GM19328 (cell line): ENCODE measurements around the gene PTGR3.

Experiments used
- ATAC-seq: cut with Tn5 transposase; IDR thresholded peaks from one replicate; pipeline ENCODE4 v1.9.1; 2021; ENCODE audit warnings: mild to moderate bottlenecking, moderate library complexity; ENCODE audit not compliant: unreplicated experiment

The PTGR3 gene

GRCh38 chr18:75172299-75173124, 36.4 kb downstream of the PTGR3 start:
- ATAC-seq: peak; percentile 25

DNA sequence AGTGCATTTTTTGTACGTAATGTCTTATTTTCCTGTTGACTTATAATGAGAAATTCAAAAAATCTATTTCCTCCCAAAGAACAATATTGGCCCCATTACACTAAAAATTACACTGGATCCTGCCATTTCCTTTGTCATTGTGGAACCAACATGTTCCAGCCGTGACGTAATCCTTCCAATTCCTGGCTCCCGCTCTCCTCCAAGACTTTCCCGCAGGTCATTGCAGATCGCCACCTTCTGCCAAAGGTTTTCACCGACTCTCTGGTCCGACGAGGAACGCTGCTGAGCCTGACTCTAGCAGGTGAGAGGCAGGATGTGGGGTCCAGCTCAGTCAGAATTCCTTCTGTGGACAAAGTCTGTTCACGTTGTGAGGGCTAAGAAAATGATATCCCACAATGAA, 38.0 kb downstream of the PTGR3 start:
- no peak for ATAC-seq

DNA sequence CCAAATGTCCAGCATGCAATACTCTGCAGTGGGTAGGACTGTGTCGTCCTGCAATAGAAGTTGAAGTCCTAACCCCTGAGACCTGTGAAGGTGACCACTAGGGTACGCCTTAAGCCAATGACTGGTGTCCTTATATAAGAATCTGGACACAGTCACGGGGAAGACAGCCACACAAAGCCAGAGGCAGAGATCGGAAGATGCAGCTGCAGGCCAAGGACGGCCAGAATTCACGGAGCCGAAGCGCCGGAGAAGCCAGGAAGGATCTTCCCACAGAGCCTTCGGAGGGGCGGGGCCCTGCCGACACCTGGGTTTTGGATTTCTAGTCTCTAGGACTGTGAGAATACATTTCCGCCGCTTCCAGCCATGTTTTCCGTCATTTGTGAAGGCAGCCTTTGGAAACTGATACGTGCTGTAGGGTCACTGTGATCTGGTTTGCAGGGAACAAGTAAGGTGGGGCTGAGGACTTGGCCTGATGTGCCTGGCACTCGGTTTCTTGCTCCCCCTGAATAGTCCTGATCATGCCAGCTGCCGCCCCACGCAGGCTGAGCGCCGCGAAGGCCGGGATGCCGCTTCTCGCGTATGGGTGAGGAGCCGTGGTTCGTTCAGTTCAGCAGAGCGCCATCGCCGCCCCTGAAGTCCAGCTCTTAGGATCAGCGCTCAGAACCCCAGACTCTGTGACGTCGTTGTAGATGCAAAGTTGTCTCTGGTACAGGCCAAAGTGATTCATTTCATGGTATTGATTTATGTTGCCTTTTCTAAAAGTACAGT, 38.7 kb downstream of the PTGR3 start:
- no peak for ATAC-seq

DNA sequence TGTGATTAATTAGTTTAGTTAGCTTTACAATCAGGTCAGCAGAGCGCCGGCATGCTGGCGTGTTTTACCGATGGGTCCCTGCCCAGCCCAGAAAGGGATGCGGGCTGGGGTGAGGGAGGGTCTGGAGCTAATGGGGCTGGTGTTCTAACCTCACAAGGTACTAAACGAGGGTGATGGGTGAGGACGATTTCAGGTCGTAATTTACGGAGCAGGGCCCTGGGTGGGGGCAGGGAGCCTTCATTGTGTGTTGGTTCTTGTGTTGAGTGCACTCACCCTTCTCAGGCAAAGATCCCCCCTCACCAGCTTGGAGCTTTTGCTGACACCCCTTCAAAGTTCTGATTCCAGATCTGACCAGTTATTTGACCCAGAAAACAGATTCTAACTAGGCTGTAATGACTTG, 39.5 kb downstream of the PTGR3 start:
- ATAC-seq: no peak

DNA sequence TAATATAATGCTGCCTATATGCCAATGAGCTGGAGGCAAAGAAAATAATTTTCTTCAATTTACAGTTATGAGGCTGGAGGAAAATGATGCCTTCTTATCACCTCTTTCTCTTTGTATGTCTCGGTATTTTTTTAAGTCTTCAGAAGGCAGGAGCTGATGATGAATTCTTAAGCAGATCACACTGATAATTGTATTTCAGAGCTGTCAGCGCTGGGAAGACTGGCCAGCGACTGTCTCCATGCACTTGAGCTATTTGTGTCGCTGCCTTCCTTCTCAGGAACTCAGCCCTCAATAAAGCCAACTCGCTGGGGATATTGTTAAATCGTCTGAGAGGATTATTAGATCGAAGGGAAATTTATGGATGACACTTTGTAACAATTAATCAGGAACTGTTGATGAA, 40.3 kb downstream of the PTGR3 start:
- ATAC-seq: no peak

DNA sequence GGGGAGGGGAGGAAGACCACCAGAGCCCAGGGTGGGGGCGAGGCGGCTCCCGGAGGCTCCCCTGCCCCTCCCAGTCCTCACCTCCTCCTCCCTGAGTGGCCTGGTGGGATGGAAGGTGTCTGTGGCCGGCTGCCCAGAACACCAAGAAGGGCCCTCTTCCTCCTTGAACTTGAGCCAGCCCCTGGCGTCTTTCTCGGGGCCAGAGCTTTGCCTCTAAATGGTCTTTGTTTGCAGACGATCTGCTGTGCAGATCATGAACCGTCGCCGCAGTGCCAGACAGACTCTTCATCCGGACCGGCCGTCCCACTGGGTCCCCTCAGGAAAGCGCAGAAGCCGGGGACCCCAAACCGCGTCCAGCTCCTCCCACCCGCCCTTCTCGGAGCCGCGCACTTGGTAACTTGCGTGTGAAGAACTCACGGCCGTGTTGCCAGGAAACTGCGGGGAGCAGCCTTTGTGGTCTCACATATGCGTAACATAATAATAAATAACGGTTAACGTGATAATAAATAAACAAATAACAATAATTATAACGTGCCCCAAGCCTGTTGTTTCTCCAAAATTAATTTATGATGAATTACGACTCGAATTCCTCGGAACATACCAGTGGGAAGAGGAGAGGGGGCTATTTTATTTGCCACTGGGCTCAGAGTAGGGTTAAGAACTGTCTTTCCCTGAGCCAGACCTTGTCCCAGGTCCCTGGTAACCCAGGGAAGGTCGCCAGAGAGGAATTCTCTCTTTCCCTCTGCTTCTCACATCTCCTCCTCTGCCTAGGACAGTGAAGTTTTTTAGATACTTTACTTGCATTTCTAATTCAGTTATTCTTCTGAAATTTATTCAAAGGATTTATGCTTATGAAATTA, 41.0 kb downstream of the PTGR3 start:
- ATAC-seq: no peak

DNA sequence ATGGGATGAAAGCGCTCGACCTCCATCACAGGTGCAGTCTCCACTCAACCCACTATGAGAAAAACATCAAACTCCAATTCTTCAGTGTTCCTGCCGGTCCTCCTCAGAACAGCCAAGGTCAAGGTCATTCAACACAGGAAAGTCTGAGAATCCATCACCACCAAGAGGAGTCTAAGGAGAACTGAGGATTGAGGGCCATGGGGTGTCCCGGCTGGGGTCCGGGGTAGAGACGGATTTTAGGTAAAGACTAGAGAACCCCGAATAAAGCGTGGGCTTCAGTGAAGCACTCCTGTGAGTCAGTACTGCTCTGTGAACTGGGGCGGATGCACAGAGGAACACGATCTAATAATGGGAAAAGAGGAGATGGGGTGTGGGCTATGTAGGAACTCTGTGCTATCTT, 41.8 kb downstream of the PTGR3 start:
- ATAC-seq: no peak

DNA sequence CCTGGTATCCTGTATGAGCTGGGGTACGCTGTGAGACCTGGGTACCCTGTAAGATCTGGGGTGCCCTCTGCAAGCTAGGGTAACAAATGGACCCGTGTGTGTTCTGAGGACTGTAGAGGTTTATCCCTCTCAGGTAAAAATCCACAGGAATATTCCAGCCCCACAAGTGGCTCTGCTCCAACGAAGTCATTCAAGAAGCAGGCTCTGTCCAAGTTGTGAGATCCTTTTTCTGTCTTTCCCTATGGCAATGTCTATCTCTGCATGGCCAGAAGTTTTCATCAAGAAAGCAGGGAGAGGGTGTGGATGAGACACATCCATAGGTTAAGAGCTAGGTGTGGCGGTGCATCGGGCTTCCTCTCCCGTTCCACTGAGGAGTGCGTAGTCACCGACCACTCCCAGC, 43.0 kb downstream of the PTGR3 start:
- ATAC-seq: no peak

GRCh38 chr18:75164479-75164878, 44.5 kb downstream of the PTGR3 start:
- no peak for ATAC-seq

- no peak for ATAC-seq
Measured at GRCh38 chr18:75163736-75164135, 45.2 kb downstream of the PTGR3 start.

DNA sequence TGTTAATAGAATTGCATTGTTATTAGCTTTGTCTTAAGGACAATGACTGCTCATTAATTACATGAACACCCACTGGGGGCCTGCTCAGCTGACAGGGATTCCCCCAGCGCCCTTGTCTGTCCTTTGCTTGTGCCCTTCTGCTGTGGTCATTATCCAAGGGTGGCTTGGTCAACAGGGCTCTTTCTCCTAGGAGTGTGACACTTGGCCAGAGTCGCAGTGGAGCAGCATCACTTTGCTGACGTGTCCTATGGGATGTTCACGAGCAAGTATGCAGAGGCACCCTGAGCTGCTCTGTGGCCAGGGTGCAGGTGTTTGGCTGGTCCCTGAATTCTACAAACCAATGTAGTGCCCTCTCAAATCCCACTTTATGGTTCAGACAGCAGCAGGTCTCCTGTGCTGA, 46.0 kb downstream of the PTGR3 start:
- no peak for ATAC-seq

- ATAC-seq: no peak
Measured at GRCh38 chr18:75162467-75162866, 46.5 kb downstream of the PTGR3 start.

DNA sequence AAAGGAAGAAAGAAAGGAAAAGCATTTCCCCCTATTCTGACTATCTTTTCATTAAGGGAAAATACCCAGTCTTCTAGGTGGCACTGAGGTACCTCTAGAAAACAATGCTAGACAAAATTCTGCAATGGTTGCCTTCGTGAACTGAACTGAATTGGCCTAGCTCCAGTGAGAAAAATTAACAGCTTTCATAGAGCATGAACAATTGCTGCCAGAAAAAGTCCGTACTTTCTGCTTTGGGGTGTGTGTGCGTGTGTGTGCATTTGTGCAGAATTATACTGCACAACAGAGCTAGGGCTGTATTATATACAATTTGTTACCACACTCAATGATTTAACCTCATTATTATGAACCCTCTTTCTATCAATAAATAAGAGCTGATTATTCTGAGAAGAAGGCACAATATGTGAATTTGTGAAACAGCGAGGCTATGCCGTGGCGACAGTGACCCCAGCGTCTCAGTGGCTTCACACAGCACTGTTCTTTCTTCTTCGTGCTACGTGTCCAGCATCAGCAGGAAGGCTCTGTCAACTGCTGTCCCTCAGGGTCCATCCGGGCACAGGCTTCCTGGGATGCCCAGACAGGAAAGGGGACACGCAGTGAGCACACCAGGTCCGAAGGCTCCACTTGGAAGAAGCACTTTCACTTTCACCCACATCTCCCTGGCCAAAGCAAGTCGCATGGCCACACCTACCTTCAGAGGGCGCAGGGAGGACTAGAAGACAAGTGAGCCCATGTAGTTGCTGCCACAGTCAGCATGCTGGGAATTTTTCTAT, 47.5 kb downstream of the PTGR3 start:
- ATAC-seq: no peak

- ATAC-seq: no peak
Measured at GRCh38 chr18:75160364-75160763, 48.6 kb downstream of the PTGR3 start.

DNA sequence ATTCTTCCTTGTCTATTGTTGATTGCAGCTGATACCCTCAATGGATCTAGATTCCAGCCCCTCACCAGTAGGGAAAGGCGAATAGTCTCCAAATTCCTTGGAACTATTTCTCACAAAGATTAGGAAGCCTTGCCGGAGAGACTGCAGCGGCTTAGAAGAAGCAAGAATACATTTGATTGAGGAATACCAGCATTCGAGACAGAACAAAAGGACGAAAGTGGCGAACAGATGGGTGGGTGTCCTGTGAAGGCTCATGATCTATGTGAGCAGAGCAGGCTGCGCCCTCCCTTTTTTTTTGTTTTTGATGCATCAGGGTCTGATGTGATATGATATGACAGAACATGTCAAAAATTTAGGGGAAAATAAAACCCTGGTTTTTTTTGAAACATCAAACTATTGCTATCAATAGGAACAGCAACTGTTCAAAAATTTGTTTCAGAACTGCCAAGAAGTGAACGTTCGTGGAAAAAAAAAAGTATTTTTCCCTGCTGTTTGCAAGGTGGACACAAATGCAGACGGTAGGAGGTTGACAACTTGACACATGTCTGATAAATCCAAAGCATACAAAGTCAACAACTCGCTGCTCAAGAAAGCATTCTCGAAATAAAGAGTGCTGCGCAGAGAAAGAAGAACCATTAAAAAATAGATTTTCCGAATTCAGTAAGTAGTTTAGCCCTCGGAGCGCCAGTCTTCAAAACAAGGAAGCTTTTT, 49.1 kb downstream of the PTGR3 start:
- ATAC-seq: no peak

GRCh38 chr18:75159238-75159518, 49.8 kb downstream of the PTGR3 start:
- no peak for ATAC-seq
